T-helper 17 cell (primary cell): Measurements from ENCODE around the gene BTBD9. TPM values are rescaled to one million over a fixed set of nuclear protein-coding genes. Genes with fewer than 3 reads are reported as not detected.
"Not testable (repeated sequence)": the region's sequence is repeated elsewhere in the genome, so short reads cannot be mapped to it uniquely, and the experiment has no call there.

ENCODE experiments used
- ATAC-seq: fragments of 150-1000 bp; cut with Tn5 transposase; 2 replicates; pipeline ENCODE4 v1.10.0; 2021; ENCODE audit warnings: mild to moderate bottlenecking, moderate library complexity
- DNase-seq, 3 donors: peaks; one replicate each; pipeline versions ENCODE4 v3.0.0 to v3.0.0-alpha.2; 2020 to 2021
- H3K9me3 ChIP-seq: one replicate; pipeline ENCODE4 v1.7.0; 2013; ENCODE audit warnings: low read length, mild to moderate bottlenecking; ENCODE audit not compliant: control insufficient read depth, poor library complexity, severe bottlenecking
- H3K27ac Mint-ChIP-seq: one replicate; pipeline ENCODE4 v1.8.0; 2022; ENCODE audit warnings: mild to moderate bottlenecking, moderate library complexity, mixed read lengths
- H3K27me3 Mint-ChIP-seq: one replicate; pipeline ENCODE4 v1.8.0; 2022; ENCODE audit warnings: mixed read lengths
- H3K36me3 Mint-ChIP-seq: one replicate; pipeline ENCODE4 v1.8.0; 2022; ENCODE audit warnings: low read depth, mixed read lengths
- H3K4me1 Mint-ChIP-seq: one replicate; pipeline ENCODE4 v1.8.0; 2022; ENCODE audit warnings: mild to moderate bottlenecking, mixed read lengths
- H3K4me3 Mint-ChIP-seq: one replicate; pipeline ENCODE4 v1.8.0; 2022; ENCODE audit warnings: mild to moderate bottlenecking, moderate library complexity, mixed read lengths
- total RNA-seq, 4 donors: library from RNA in 2 of 4; stranded (reverse) in 2 of 4; gene quantifications; one replicate each; pipeline ENCODE4 v1.2.3 and lab custom pipeline; 2022 to 2026

BTBD9 gene
- total RNA-seq, 2 donors from 2014 or later, result 61.3 to 63.5 TPM

GRCh38 chr6:38347829-38348228 lies 291.9 kb downstream of the BTBD9 start:
- not testable (repeated sequence) for H3K27ac Mint-ChIP-seq, H3K27me3 Mint-ChIP-seq

GRCh38 chr6:38346291-38347079 lies 293.2 kb downstream of the BTBD9 start:
- no peak for ATAC-seq
- Mint-ChIP-seq H3K27ac (no peak overlapping the region), H3K4me1 (peaks cover 6% of the 10 kb centered on the region), H3K36me3 (peaks cover 8% of the 10 kb centered on the region), H3K27me3 (no peaks in the 10 kb centered on the region), H3K4me3 (no peak overlapping the region)
- DNase-seq, result no peak
- H3K9me3 ChIP-seq, result no peaks in the 10 kb centered on the region

More at GRCh38 chr6:38347829-38348228, 291.9 kb downstream of the BTBD9 start:
- ATAC-seq, H3K4me1 Mint-ChIP-seq, H3K9me3 ChIP-seq, H3K4me3 Mint-ChIP-seq, H3K36me3 Mint-ChIP-seq, DNase-seq: not testable (repeated sequence)

- H3K27me3 Mint-ChIP-seq, result no peaks in the 10 kb centered on the region
- no peak overlapping the region for H3K4me3 Mint-ChIP-seq
- peaks cover 8% of the 10 kb centered on the region for H3K36me3 Mint-ChIP-seq
- no peak for DNase-seq
- H3K4me1 Mint-ChIP-seq, result peaks cover 6% of the 10 kb centered on the region
- ATAC-seq, result no peak
- no peak overlapping the region for H3K27ac Mint-ChIP-seq
- H3K9me3 ChIP-seq, result no peaks in the 10 kb centered on the region
These were observed 294.1 kb downstream of the BTBD9 start for GRCh38 chr6:38345586-38345985.

GRCh38 chr6:38341496-38341895 lies 298.2 kb downstream of the BTBD9 start:
- Mint-ChIP-seq H3K4me3 (no peak overlapping the region), H3K27me3 (no peaks in the 10 kb centered on the region), H3K27ac (no peak overlapping the region), H3K36me3 (peaks cover 11% of the 10 kb centered on the region), H3K4me1 (peaks cover 8% of the 10 kb centered on the region)
- no peaks in the 10 kb centered on the region for H3K9me3 ChIP-seq
- DNase-seq, result no peak
- no peak for ATAC-seq

GRCh38 chr6:38339914-38340313 lies 299.8 kb downstream of the BTBD9 start:
- Mint-ChIP-seq H3K4me3 (no peak overlapping the region), H3K36me3 (peaks cover 5% of the 10 kb centered on the region), H3K4me1 (peaks cover 5% of the 10 kb centered on the region), H3K27me3 (no peaks in the 10 kb centered on the region), H3K27ac (no peak overlapping the region)
- H3K9me3 ChIP-seq, result no peaks in the 10 kb centered on the region
- no peak for DNase-seq
- ATAC-seq, result no peak

- H3K9me3 ChIP-seq, result no peaks in the 10 kb centered on the region
- H3K36me3 Mint-ChIP-seq, result peaks cover 3% of the 10 kb centered on the region
- H3K27me3 Mint-ChIP-seq, result no peaks in the 10 kb centered on the region
- H3K4me3 Mint-ChIP-seq, result no peak overlapping the region
- H3K4me1 Mint-ChIP-seq, result peaks cover 2% of the 10 kb centered on the region
- no peak for DNase-seq
- H3K27ac Mint-ChIP-seq, result no peak overlapping the region
- no peak for ATAC-seq
These were observed 301.8 kb downstream of the BTBD9 start for GRCh38 chr6:38337819-38338465.

- Mint-ChIP-seq H3K36me3 (peaks cover 3% of the 10 kb centered on the region), H3K4me1 (peaks cover 2% of the 10 kb centered on the region), H3K27ac (no peak overlapping the region), H3K4me3 (no peak overlapping the region), H3K27me3 (no peaks in the 10 kb centered on the region)
- DNase-seq, result no peak
- no peaks in the 10 kb centered on the region for H3K9me3 ChIP-seq
- no peak for ATAC-seq
These were observed 302.8 kb downstream of the BTBD9 start for GRCh38 chr6:38336922-38337321.

GRCh38 chr6:38326837-38327236 lies 312.9 kb downstream of the BTBD9 start:
- no peak overlapping the region for H3K4me3 Mint-ChIP-seq
- no peak overlapping the region for H3K27ac Mint-ChIP-seq
- H3K36me3 Mint-ChIP-seq, result peaks cover 11% of the 10 kb centered on the region
- H3K4me1 Mint-ChIP-seq, result peaks cover 17% of the 10 kb centered on the region
- H3K27me3 Mint-ChIP-seq, result no peaks in the 10 kb centered on the region
- H3K9me3 ChIP-seq, result no peaks in the 10 kb centered on the region
- DNase-seq (no peak), ATAC-seq (no peak)

- ATAC-seq, result no peak
- Mint-ChIP-seq H3K36me3 (peaks cover 11% of the 10 kb centered on the region), H3K27me3 (no peaks in the 10 kb centered on the region), H3K4me1 (peaks cover 18% of the 10 kb centered on the region), H3K4me3 (no peak overlapping the region), H3K27ac (no peak overlapping the region)
- DNase-seq, result no peak
- no peaks in the 10 kb centered on the region for H3K9me3 ChIP-seq
These were observed 316.5 kb downstream of the BTBD9 start for GRCh38 chr6:38323216-38323615.

GRCh38 chr6:38322138-38322537 lies 317.6 kb downstream of the BTBD9 start:
- H3K36me3 Mint-ChIP-seq, result peaks cover 9% of the 10 kb centered on the region

GRCh38 chr6:38320843-38321242 lies 318.9 kb downstream of the BTBD9 start:
- Mint-ChIP-seq H3K27ac (no peak overlapping the region), H3K27me3 (no peaks in the 10 kb centered on the region), H3K36me3 (peaks cover 9% of the 10 kb centered on the region), H3K4me3 (no peak overlapping the region), H3K4me1 (peaks cover 8% of the 10 kb centered on the region)
- ATAC-seq (no peak), DNase-seq (no peak)
- H3K9me3 ChIP-seq, result no peaks in the 10 kb centered on the region

More at GRCh38 chr6:38322138-38322537, 317.6 kb downstream of the BTBD9 start:
- H3K9me3 ChIP-seq, result no peaks in the 10 kb centered on the region
- DNase-seq (no peak), ATAC-seq (no peak)
- Mint-ChIP-seq H3K27ac (no peak overlapping the region), H3K4me3 (no peak overlapping the region), H3K27me3 (no peaks in the 10 kb centered on the region), H3K4me1 (peaks cover 11% of the 10 kb centered on the region)

- no peak for ATAC-seq
- Mint-ChIP-seq H3K4me1 (peaks cover 8% of the 10 kb centered on the region), H3K27me3 (no peaks in the 10 kb centered on the region), H3K27ac (no peak overlapping the region), H3K4me3 (no peak overlapping the region), H3K36me3 (peaks cover 9% of the 10 kb centered on the region)
- no peaks in the 10 kb centered on the region for H3K9me3 ChIP-seq
- no peak for DNase-seq
These were observed 319.4 kb downstream of the BTBD9 start for GRCh38 chr6:38320358-38320757.

GRCh38 chr6:38319256-38320212 lies 320.2 kb downstream of the BTBD9 start:
- DNase-seq (no peak), ATAC-seq (no peak)
- Mint-ChIP-seq H3K4me3 (no peak overlapping the region), H3K27me3 (no peaks in the 10 kb centered on the region), H3K36me3 (peaks cover 8% of the 10 kb centered on the region), H3K27ac (no peak overlapping the region), H3K4me1 (peaks cover 10% of the 10 kb centered on the region)
- H3K9me3 ChIP-seq, result no peaks in the 10 kb centered on the region
